CD4-positive, alpha-beta T cell treated with Interleukin-10 for 1 hour (primary cell): ENCODE results near the gene MKNK2.
A peak's percentile ranks its signal among the peaks of the same experiment; 100 is the strongest.

ENCODE experiments used
- DNase-seq: peaks from one replicate; pipeline ENCODE4 v3.0.0-alpha.2; 2020

The MKNK2 gene

DNA sequence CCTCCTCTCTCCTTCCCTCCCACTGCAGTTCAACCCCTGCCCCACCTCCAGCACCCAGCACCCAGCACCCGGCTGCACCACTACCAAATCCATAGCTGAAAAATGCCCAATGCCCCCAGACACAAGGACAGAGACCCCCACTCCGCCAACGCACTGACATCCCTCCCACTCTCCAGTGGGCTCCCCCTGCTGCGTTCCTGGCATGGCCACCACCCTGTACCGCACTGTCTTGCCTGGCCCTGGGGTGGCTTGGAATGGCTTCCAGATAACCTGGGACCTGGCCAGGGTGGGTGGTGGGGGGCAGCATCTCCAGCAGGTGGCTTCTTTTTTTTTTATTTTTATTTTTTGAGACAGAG is 5.8 kb upstream of the MKNK2 start:
- DNase-seq: peak; percentile 43

DNA sequence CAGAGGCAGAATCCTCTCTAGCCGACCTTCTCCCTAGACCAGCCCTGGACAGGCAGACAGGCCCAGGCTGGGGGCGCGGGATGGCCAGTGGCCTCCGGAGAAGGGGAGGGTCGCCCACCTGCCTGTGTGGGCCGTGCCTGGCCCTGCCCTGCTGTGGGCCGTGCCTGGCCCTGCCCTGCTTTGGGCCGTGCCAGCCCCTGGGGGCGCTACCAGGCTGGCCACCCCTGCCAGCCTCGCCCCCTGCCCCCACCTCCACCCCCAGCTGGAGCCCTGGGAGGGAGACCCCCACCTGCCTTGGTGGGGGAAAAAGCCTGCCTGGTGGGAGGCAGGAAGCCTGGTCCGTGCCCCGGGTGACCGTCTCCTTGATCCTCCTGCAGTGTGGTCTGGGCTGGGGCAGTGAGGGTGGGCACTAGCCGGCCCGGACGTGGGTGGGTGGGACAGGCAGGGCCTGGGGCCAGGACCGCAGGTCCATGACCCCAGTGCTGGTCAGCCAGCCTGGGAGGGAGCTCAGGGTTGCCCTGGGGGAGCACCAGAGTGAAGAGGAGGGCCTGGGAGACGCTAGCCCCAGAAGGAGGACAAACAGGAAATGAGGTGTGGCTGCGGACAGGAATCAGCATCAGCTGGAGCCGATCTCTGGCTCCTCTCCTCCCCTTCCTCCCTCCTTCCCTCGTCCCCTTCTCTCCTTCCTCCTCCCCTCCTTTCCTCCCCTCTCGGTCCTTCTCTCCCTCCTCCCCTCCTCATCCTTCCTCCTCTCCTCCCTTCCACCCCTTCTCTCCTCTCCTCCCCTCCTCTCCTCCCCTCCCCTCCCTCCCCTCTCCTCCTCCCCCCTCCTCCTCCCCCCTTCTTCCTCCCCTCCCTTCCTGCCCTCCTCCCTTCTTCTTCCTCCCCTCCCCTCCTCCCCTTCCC is 5.1 kb upstream of the MKNK2 start:
- peak; percentile 53 for DNase-seq

DNA sequence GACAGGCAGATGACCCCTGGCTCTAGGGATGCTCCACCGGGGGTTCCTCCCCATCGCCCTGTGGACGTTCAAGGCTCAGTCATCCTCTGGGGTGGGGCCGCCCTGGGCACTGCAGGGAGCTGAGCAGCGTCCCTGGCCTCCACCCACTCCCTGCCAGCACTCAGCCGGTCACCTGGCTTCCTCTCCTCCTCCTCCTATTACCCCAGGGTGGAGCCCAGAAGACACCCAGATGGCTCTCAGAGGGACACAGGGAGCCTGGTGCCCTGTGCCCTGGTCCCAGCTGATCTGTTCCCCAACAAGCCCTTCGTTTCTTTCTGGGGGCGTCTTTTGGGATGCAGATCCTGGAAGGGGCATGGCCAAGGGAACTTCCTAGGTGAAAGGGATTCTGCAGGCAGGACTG is 3.7 kb upstream of the MKNK2 start:
- no peak for DNase-seq

- no peak for DNase-seq
Observed at GRCh38 chr19:2053601-2054389, 2.8 kb upstream of the MKNK2 start.

- DNase-seq: peak; percentile 78
Observed at GRCh38 chr19:2051773-2052704, 995 bp upstream of the MKNK2 start.

GRCh38 chr19:2050349-2050990 is 574 bp downstream of the MKNK2 start:
- DNase-seq: no peak

DNA sequence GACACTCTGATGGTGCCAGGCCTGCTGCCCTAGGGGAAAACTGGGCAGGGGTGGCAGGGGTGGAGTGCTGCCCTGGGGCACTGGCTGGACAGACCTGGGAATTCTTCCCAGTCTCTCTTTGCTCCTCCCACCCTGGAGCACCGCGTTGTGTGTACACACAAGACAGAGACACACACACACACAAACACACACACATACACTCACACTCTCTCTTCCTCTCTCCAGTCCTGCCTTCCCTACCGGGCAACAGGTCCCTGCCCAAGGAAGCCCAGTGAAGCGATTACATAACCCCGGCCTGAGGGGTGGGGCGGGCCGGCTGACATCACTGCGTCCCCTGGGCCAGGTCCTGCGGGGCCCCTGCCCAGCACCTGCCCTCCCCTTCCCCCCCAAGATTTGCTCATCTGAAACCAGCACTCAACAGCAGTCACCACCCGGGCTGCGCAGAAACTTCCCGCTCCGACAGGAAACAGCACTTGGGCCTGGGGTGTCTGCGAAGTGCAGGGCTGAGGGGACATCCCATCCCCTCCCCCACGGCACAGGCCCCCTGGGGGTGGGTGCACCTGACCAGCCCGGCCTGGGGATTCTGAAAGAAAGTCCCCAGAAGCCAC is 1.2 kb downstream of the MKNK2 start:
- peak; percentile 72 for DNase-seq

- no peak for DNase-seq
Observed at GRCh38 chr19:2048959-2049740, 1.9 kb downstream of the MKNK2 start.

GRCh38 chr19:2048104-2048958 is 2.7 kb downstream of the MKNK2 start:
- DNase-seq: no peak

- DNase-seq: peak; percentile 34
Observed at GRCh38 chr19:2047449-2048103, 3.5 kb downstream of the MKNK2 start.

DNA sequence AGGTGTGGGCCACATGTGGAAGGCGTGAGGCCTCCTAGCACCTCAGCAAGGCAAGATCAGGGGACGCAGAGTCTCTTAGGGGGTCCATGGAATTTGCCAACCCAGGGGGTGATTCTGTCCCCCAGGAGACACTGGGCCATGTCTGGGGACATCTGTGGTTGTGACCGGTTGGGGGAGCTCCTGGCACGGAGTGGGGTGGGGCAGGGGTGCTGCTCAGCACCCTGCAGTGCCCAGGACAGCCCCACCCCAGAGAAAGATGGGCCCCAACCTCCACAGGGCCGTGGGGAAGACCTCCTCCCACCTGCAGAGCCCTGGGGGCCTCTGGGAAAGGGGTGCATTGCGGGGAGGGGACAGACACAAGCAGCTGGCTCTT is 4.0 kb downstream of the MKNK2 start:
- peak; percentile 21 for DNase-seq

DNA sequence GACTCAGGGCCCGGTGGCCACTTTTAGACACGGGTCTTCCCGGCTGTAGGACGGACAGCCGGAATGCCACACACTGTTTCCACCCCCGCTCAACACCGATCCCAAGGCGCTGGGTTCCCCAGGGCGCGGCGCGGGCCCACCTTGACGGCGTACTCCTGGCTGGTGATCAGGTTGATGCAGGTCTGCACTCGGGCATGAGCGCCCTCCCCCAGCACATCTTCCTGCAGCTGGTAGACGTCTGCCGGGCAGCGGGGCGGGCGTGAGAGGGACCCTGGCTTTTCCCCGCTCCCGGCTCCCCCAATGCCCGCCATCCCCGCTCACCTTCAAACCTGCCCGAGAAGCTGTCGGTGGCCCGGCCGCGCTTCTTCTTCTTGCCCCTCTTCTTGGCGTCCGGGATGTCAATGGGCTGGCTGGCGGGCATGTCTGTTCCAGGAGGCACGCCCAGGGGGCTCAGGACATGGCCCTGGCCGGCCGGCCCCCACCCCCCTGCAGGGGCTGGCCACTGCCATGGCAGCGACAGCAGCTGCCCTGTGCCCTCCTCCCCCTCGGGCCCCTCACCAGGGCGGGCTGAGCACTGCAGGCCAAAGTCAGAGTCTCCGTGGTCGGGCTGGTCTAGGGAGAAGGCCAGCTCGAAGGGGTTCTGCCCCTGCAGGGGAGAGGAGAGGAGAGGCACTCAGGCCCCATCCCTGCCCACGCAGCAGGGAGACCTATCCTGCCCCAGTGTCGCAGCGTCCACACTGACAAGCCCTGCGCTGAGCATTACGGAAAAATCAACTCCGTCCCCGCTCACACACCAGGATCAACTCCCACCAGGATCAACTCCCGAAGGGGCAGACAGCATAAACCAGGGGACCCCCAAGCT is 4.8 kb downstream of the MKNK2 start:
- DNase-seq: no peak

- no peak for DNase-seq
Observed at GRCh38 chr19:2045501-2046045, 5.5 kb downstream of the MKNK2 start.

DNA sequence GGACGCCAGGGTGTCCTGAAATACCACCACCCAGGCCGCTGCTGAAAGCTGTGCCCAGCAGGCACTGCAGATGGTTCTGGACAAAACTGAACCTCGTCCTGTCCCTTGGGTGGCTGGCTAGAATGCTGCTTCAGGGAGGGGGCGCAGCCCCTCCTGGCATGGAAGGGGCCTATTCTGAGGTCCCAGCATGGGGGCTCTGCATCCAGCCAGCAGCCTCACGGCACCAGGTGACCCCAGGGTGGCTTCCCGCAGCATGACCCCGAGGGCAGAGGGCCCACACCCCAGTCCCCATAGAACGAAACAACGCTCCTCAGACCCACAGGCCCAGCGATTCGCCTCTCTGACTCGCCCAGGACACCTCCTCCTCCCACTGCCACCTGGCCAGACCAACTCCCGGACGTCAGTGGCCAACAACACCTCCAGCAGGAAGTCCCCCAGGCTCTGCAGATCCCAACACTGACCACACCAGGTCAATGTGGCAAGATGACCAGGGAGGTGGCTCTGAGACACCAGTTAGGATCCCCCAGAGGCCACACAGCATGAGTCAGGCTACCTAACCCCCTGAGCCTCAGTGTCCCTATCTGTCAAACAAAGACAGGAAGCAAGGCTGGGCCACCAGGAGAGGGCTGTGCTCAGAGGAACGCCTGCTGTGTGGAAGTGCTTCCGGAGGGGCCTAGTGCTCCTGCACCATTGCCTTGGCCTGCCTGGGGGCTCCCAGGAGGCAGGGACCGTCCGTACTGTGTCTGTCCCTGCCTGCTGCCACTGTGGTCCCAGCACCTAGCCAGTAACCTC is 6.1 kb downstream of the MKNK2 start:
- no peak for DNase-seq

- no peak for DNase-seq
Observed at GRCh38 chr19:2043961-2044708, 6.9 kb downstream of the MKNK2 start.

DNA sequence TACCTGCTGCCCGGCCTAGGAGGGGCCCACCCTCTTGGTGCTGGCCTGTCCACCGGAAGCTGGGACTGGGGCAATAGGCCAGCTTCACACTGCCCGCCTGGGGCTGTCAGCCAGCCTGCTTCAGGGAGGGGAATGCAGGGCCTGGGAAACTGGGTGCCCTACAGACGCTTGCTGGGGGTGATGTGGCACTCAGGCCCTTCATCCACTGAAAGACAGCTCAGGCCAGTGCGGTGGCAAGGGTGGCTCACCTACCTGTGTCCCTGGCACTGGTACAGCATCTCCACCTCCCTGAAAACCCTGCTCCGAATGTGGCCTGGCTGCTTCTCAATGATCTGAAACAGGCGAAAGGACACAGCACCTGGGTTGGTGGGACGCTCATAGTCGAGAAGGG is 7.8 kb downstream of the MKNK2 start:
- no peak for DNase-seq
